Measurements from ENCODE around the gene ABCA1.

DNA sequence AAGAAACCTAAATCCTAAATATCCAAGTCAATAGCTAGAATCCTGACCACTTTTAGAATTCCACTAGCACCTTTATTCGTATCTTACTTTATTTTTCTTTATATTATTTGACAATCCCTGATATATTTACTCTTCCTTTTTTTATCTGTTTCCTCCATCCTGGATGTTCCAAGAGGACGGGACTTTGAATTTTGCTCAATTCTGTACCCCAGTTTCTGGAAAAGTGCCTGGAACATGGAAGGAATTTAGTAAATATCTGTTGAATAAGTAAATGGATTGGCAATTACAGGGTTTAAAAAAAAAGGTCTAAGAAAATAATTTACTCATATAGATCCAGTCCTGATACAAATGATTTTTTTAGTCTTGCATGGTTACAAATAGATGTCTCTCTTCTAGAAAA, 181.7 kb downstream of the ABCA1 start:
- TF ChIP-seq, protein P1, sequence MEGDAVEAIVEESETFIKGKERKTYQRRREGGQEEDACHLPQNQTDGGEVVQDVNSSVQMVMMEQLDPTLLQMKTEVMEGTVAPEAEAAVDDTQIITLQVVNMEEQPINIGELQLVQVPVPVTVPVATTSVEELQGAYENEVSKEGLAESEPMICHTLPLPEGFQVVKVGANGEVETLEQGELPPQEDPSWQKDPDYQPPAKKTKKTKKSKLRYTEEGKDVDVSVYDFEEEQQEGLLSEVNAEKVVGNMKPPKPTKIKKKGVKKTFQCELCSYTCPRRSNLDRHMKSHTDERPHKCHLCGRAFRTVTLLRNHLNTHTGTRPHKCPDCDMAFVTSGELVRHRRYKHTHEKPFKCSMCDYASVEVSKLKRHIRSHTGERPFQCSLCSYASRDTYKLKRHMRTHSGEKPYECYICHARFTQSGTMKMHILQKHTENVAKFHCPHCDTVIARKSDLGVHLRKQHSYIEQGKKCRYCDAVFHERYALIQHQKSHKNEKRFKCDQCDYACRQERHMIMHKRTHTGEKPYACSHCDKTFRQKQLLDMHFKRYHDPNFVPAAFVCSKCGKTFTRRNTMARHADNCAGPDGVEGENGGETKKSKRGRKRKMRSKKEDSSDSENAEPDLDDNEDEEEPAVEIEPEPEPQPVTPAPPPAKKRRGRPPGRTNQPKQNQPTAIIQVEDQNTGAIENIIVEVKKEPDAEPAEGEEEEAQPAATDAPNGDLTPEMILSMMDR (conservative IDR thresholded peaks at IDR 0.05 in 1 of 2, IDR thresholded peaks at IDR 0.05 in 1 of 2; ENCODE audit: low read depth in 1 of 2, low read length in 2 of 2) = no peak
- TF ChIP-seq EZH2 (IDR thresholded peaks at IDR 0.05; ENCODE audit: low read length, missing control alignments) = no peak

All from fibroblast of lung (primary cell).